ENCODE data around the gene FILIP1. TPM values are rescaled to one million over a fixed set of nuclear protein-coding genes. Genes with fewer than 3 reads are reported as not detected.

The FILIP1 gene
- total and polyA plus RNA-seq, 2 of the 8 experiments (the other 6 are each of a cell fraction or from before 2014, with no cell fraction given) = 2.4 to 5.7 TPM

DNA sequence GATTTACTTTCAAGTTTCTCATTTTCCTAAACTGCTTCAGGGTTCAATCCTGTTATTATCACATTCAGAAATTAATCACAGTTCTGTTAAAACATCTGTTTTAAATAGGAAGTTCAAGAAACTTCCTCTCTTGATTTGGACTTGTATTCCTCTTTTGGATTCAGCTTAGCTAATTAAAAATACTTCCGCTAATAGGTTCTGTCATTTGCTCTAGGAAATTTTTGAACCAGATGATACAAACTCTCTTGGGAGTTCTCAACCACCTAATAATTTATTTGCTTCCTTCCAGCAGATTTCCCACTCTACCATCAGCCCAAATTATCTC lies 193.1 kb downstream of the FILIP1 start:
- Histone ChIP-seq H2BK20ac (ENCODE audit: low read length) (no peak overlapping the region), H2AK5ac (ENCODE audit: low read depth, low read length) (no peak overlapping the region), H4K5ac (ENCODE audit: insufficient read length, low read depth, low read length) (no peak overlapping the region), H2AFZ (ENCODE audit: low read length) (no peak overlapping the region), H2BK12ac (ENCODE audit: low read depth, low read length) (no peak overlapping the region), H2BK15ac (ENCODE audit: low read length) (no peak overlapping the region), H3K56ac (replicated peaks; ENCODE audit: insufficient read length, low read depth, low read length) (no peak overlapping the region), H3K79me2 (ENCODE audit: control insufficient read depth in 1 of 2, insufficient read depth in 2 of 2, low read length in 2 of 2) (no peaks in the 10 kb centered on the region), H3K4me1 (replicated peaks in 1 of 4; ENCODE audit: control insufficient read depth in 3 of 4, insufficient read depth in 4 of 4, low read length in 3 of 4) (peaks cover 2 to 6% (median 2%) of the 10 kb centered on the region in 4 experiments; a peak in 3 of 7 replicates), H3K9ac (replicated peaks in 1 of 4; ENCODE audit: extremely low read depth in 1 of 4, low read depth in 3 of 4, low read length in 3 of 4) (no peak overlapping the region), H3K4ac (replicated peaks; ENCODE audit: insufficient read length, low read depth, low read length) (no peak overlapping the region), H2BK5ac (ENCODE audit: low read depth, low read length) (no peak overlapping the region), H3K79me1 (ENCODE audit: low read depth, low read length) (no peaks in the 10 kb centered on the region), H4K8ac (ENCODE audit: extremely low read depth, insufficient read depth, low read length) (no peak overlapping the region), H3K36me3 (ENCODE audit: control insufficient read depth in 2 of 4, insufficient read depth in 4 of 4, low read length in 3 of 4) (no peaks in the 10 kb centered on the region), H3K14ac (ENCODE audit: insufficient read length) (no peak overlapping the region), H3K9me3 (ENCODE audit: insufficient read depth in 2 of 2, low read depth in 1 of 2, low read length in 1 of 2) (no peaks in the 10 kb centered on the region), H3K27ac (ENCODE audit: low read depth, low read length) (no peak overlapping the region), H3K23me2 (ENCODE audit: low read depth, low read length) (no peaks in the 10 kb centered on the region), H3K4me3 (ENCODE audit: extremely low read depth in 1 of 4, insufficient read depth in 2 of 4, low read depth in 3 of 4, low read length in 4 of 4) (no peak overlapping the region), H3K23ac (ENCODE audit: insufficient read length) (no peak overlapping the region), H3K27me3 (replicated peaks in 1 of 4; ENCODE audit: control insufficient read depth in 3 of 4, extremely low read depth in 1 of 4, insufficient read depth in 3 of 4, low read length in 3 of 4) (no peaks in the 10 kb centered on the region), H4K91ac (replicated peaks; ENCODE audit: insufficient read length, low read length) (no peak overlapping the region), H3K18ac (ENCODE audit: extremely low read depth, low read length) (no peak overlapping the region), H3K4me2 (ENCODE audit: insufficient read depth in 1 of 2, low read depth in 2 of 2, low read length in 2 of 2) (no peak overlapping the region), H4K20me1 (replicated peaks in 1 of 2; ENCODE audit: control insufficient read depth in 1 of 2, insufficient read depth in 2 of 2, low read length in 2 of 2) (no peaks in the 10 kb centered on the region), H2BK120ac (replicated peaks; ENCODE audit: low read depth, low read length) (no peak overlapping the region)
- ChIA-PET CTCF (ENCODE audit: partially characterized antibody) (interaction anchor here (0.8 to 3.2 kb wide), 13 partner anchors 10 to 227 kb away, joined by 3 to 12 read pairs (median 3); no protein-coding TSS in a partner anchor), POLR2A (ENCODE audit: partially characterized antibody) (interaction anchor here (1.2 kb wide), 1 partner anchor 34 kb away, joined by 4 read pairs; no protein-coding TSS in a partner anchor)
- DNase-seq (ENCODE audit: low read depth in 1 of 2, low spot score in 2 of 2) (no peak), FAIRE-seq (no peak)
- WGBS, 2 experiments (ENCODE audit: extremely low coverage in 1 of 2, insufficient coverage in 1 of 2, insufficient read length in 1 of 2, insufficient replicate concordance in 2 of 2, low coverage in 1 of 2, low lambda C conversion rate in 2 of 2, missing lambda C conversion rate in 1 of 2) = 96% methylated on average over 1 of the region's 1 CpG; no CpG with 5 or more reads in 1 of the 2 experiments
- TF ChIP-seq KDM1A (IDR thresholded peaks at IDR 0.05; ENCODE audit: borderline replicate concordance, low read length) = no peak
- no peak for TF ChIP-seq KDM5A (IDR thresholded peaks at IDR 0.05; ENCODE audit: low read length)
- no peak for TF ChIP-seq PHF8 (conservative IDR thresholded peaks at IDR 0.05; ENCODE audit: low read depth, low read length)
- TF ChIP-seq CBX8 (IDR thresholded peaks at IDR 0.05; ENCODE audit: borderline replicate concordance, low read depth, low read length) = no peak
- TF ChIP-seq TAF1 (IDR thresholded peaks at IDR 0.05; ENCODE audit: low read depth, low read length) = no peak
- TF ChIP-seq CHD1 (IDR thresholded peaks at IDR 0.05; ENCODE audit: low read depth, low read length) = no peak
- no peak for TF ChIP-seq RXRA (IDR thresholded peaks at IDR 0.05; ENCODE audit: insufficient read depth, low read depth, low read length)
- TF ChIP-seq JUN (IDR thresholded peaks at IDR 0.05; ENCODE audit: low read depth, low read length) = no peak
- no peak for TF ChIP-seq EGR1 (IDR thresholded peaks at IDR 0.05; ENCODE audit: borderline replicate concordance, low read depth, low read length)
- no peak for TF ChIP-seq POLR2A (IDR thresholded peaks at IDR 0.05; ENCODE audit: control extremely low read depth in 1 of 2, low read depth in 2 of 2, low read length in 2 of 2)
- no peak for TF ChIP-seq NANOG (IDR thresholded peaks at IDR 0.05; ENCODE audit: insufficient read depth, low read depth, low read length, poor library complexity, severe bottlenecking)
- no peak for TF ChIP-seq MAFK (IDR thresholded peaks at IDR 0.05; ENCODE audit: low read depth, low read length)
- TF ChIP-seq POLR2AphosphoS5 (IDR thresholded peaks at IDR 0.05; ENCODE audit: low read depth, low read length) = no peak
- TF ChIP-seq, protein P1, sequence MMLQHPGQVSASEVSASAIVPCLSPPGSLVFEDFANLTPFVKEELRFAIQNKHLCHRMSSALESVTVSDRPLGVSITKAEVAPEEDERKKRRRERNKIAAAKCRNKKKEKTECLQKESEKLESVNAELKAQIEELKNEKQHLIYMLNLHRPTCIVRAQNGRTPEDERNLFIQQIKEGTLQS (IDR thresholded peaks at IDR 0.05; ENCODE audit: insufficient read depth, low read depth, low read length) = no peak
- no peak for TF ChIP-seq SRF (IDR thresholded peaks at IDR 0.05; ENCODE audit: low read depth, low read length)
- TF ChIP-seq YY1 (IDR thresholded peaks at IDR 0.05; ENCODE audit: low read depth, low read length) = no peak

All from H1 (cell line).